Muscle of leg (tissue), 11 donors: ENCODE results near the gene MAST4. TPM values are rescaled to one million over a fixed set of nuclear protein-coding genes. Genes with fewer than 3 reads are reported as not detected.

ENCODE experiments used
- DNase-seq: peaks from one replicate; pipeline ENCODE4 v3.0.0; 2013
- H3K27ac ChIP-seq: one replicate; pipeline ENCODE4 v1.5.1; 2013; ENCODE audit warnings: mild to moderate bottlenecking, low read length, control low read depth
- H3K27me3 ChIP-seq: one replicate; pipeline ENCODE4 v1.6.1; 2013; ENCODE audit warnings: low read length; ENCODE audit not compliant: control insufficient read depth, insufficient read depth
- H3K36me3 ChIP-seq: one replicate; pipeline ENCODE4 v1.6.1; 2013; ENCODE audit warnings: low read length; ENCODE audit not compliant: control insufficient read depth, insufficient read depth
- H3K4me1 ChIP-seq: one replicate; pipeline ENCODE4 v1.6.1; 2013; ENCODE audit warnings: low read length; ENCODE audit not compliant: control insufficient read depth, insufficient read depth
- H3K4me3 ChIP-seq: one replicate; pipeline ENCODE4 v1.5.1; 2013; ENCODE audit warnings: low read length, control low read depth
- H3K9me3 ChIP-seq: replicated peaks from 2 replicates; pipeline ENCODE4 v1.6.1; 2013; ENCODE audit warnings: low read depth, low read length; ENCODE audit not compliant: control insufficient read depth
- WGBS: methylation state at CpG from one replicate; pipeline ENCODE4 v1.1.5; 2013; ENCODE audit warnings: missing lambda C conversion rate; ENCODE audit not compliant: insufficient coverage; 5-methylcytosine and 5-hydroxymethylcytosine counted together
- polyA plus RNA-seq, 8 donors: library from polyadenylated mRNA; unstranded; fragments of 120-200 nt; gene quantifications; one replicate each; pipeline versions ENCODE4 v1.2.1 to v1.2.3, GENCODE V29; 2013; ENCODE audit warnings: inconsistent platforms in 1 of 8, low replicate concordance in 1 of 8; ENCODE audit not compliant: insufficient read length in 8 of 8, insufficient read depth in 1 of 8
- total RNA-seq: library from RNA; stranded (reverse); fragments of 120-200 nt; gene quantifications from one replicate; pipeline ENCODE4 v1.2.4, GENCODE V29; 2013

Gene MAST4
- total and polyA plus RNA-seq, 9 donors = 7.3 to 15.4 (median 10.9) TPM

GRCh38 chr5:67051164-67051563 is 455.0 kb downstream of the MAST4 start:
- 33% methylated on average over 1 of the region's 1 CpG for WGBS
- Histone ChIP-seq H3K27ac (no peak overlapping the region), H3K4me3 (no peak overlapping the region), H3K4me1 (peaks cover 2% of the 10 kb centered on the region), H3K27me3 (no peaks in the 10 kb centered on the region), H3K9me3 (no peaks in the 10 kb centered on the region), H3K36me3 (no peaks in the 10 kb centered on the region)
- DNase-seq = no peak

GRCh38 chr5:67052034-67052433 is 455.8 kb downstream of the MAST4 start:
- DNase-seq = no peak
- Histone ChIP-seq H3K9me3 (no peaks in the 10 kb centered on the region), H3K27me3 (no peaks in the 10 kb centered on the region), H3K27ac (no peak overlapping the region), H3K4me3 (no peak overlapping the region), H3K36me3 (no peaks in the 10 kb centered on the region), H3K4me1 (peaks cover 2% of the 10 kb centered on the region)
- WGBS = no CpG with 5 or more reads among the region's 1 CpG

GRCh38 chr5:67053229-67053628 is 457.0 kb downstream of the MAST4 start:
- no peaks in the 10 kb centered on the region for H3K4me1 ChIP-seq

GRCh38 chr5:67058998-67059743 is 463.0 kb downstream of the MAST4 start:
- no peaks in the 10 kb centered on the region for H3K9me3 ChIP-seq
- H3K4me1 ChIP-seq = no peaks in the 10 kb centered on the region
- WGBS = 75% methylated on average over 4 of the region's 4 CpGs
- no peaks in the 10 kb centered on the region for H3K36me3 ChIP-seq
- no peak for DNase-seq
- no peak overlapping the region for H3K4me3 ChIP-seq
- H3K27me3 ChIP-seq = no peaks in the 10 kb centered on the region
- no peak overlapping the region for H3K27ac ChIP-seq

More at GRCh38 chr5:67053229-67053628, 457.0 kb downstream of the MAST4 start:
- H3K9me3 ChIP-seq = no peaks in the 10 kb centered on the region
- H3K4me3 ChIP-seq = no peak overlapping the region
- WGBS = no CpG with 5 or more reads among the region's 1 CpG
- no peaks in the 10 kb centered on the region for H3K36me3 ChIP-seq
- DNase-seq = no peak
- no peaks in the 10 kb centered on the region for H3K27me3 ChIP-seq
- H3K27ac ChIP-seq = no peak overlapping the region

GRCh38 chr5:67059744-67060490 is 463.7 kb downstream of the MAST4 start:
- Histone ChIP-seq H3K36me3 (no peaks in the 10 kb centered on the region), H3K27ac (no peak overlapping the region), H3K4me3 (no peak overlapping the region), H3K27me3 (no peaks in the 10 kb centered on the region), H3K9me3 (no peaks in the 10 kb centered on the region), H3K4me1 (no peaks in the 10 kb centered on the region)
- DNase-seq = peak; percentile 49
- WGBS = no CpG with 5 or more reads among the region's 6 CpGs

GRCh38 chr5:67061511-67061910 is 465.3 kb downstream of the MAST4 start:
- no peak overlapping the region for H3K4me3 ChIP-seq
- WGBS = no CpG with 5 or more reads among the region's 1 CpG
- no peaks in the 10 kb centered on the region for H3K4me1 ChIP-seq
- no peak overlapping the region for H3K27ac ChIP-seq
- H3K9me3 ChIP-seq = no peaks in the 10 kb centered on the region
- no peak for DNase-seq
- no peaks in the 10 kb centered on the region for H3K36me3 ChIP-seq
- no peaks in the 10 kb centered on the region for H3K27me3 ChIP-seq

GRCh38 chr5:67063055-67063454 is 466.9 kb downstream of the MAST4 start:
- peak overlapping the region; percentile 33 for H3K27ac ChIP-seq
- no peaks in the 10 kb centered on the region for H3K9me3 ChIP-seq
- H3K4me1 ChIP-seq = no peaks in the 10 kb centered on the region

GRCh38 chr5:67063791-67064190 is 467.6 kb downstream of the MAST4 start:
- H3K27ac ChIP-seq = no peak overlapping the region
- no peaks in the 10 kb centered on the region for H3K36me3 ChIP-seq
- H3K4me1 ChIP-seq = no peaks in the 10 kb centered on the region
- H3K27me3 ChIP-seq = no peaks in the 10 kb centered on the region
- no peaks in the 10 kb centered on the region for H3K9me3 ChIP-seq
- 95% methylated on average over 3 of the region's 3 CpGs for whole genome bisulfite sequencing
- no peak overlapping the region for H3K4me3 ChIP-seq
- DNase-seq = no peak

More at GRCh38 chr5:67063055-67063454, 466.9 kb downstream of the MAST4 start:
- Histone ChIP-seq H3K4me3 (no peak overlapping the region), H3K27me3 (no peaks in the 10 kb centered on the region), H3K36me3 (no peaks in the 10 kb centered on the region)
- no CpG with 5 or more reads among the region's 3 CpGs for WGBS
- DNase-seq = peak; percentile 26

GRCh38 chr5:67065237-67065636 is 469.0 kb downstream of the MAST4 start:
- no peaks in the 10 kb centered on the region for H3K27me3 ChIP-seq
- H3K9me3 ChIP-seq = no peaks in the 10 kb centered on the region
- no peak overlapping the region for H3K4me3 ChIP-seq
- H3K36me3 ChIP-seq = no peaks in the 10 kb centered on the region
- no peaks in the 10 kb centered on the region for H3K4me1 ChIP-seq
- DNase-seq = no peak
- 67% methylated on average over 1 of the region's 4 CpGs for WGBS
- no peak overlapping the region for H3K27ac ChIP-seq

GRCh38 chr5:67065696-67066095 is 469.5 kb downstream of the MAST4 start:
- Histone ChIP-seq H3K4me3 (no peak overlapping the region), H3K4me1 (no peaks in the 10 kb centered on the region)
- 50% methylated on average over 1 of the region's 1 CpG for WGBS

More at GRCh38 chr5:67065696-67066095, 469.5 kb downstream of the MAST4 start:
- Histone ChIP-seq H3K36me3 (no peaks in the 10 kb centered on the region), H3K27ac (no peak overlapping the region), H3K9me3 (no peaks in the 10 kb centered on the region), H3K27me3 (no peaks in the 10 kb centered on the region)
- DNase-seq = no peak
